ENCODE results near the gene SHC4. TPM values are rescaled to one million over a fixed set of nuclear protein-coding genes. Genes with fewer than 3 reads are reported as not detected.

Gene SHC4
- total and polyA plus RNA-seq, 2 of the 13 experiments (the other 11 are each of a cell fraction or from before 2014, with no cell fraction given) = 0.04 TPM; not detected in 1

- H3K27me3 ChIP-seq (ENCODE audit: control insufficient read depth in 1 of 2, insufficient read depth in 2 of 2, low read length in 2 of 2) = no peaks in the 10 kb centered on the region
- in situ Hi-C loops (cut with HindIII; ENCODE audit: extremely low pct_ligation_motif_present, low pct_unique_long_range_greater_than_20kb) (no loop called here), intact Hi-C loops (cut with micrococcal nuclease; ENCODE audit: unreplicated experiment) (loop anchor here (5.0 to 10.0 kb wide), 2 partner anchors 157 to 445 kb away; partner anchors contain the start of gene FBN1)
- peaks cover 23% of the 10 kb centered on the region for H3K79me2 ChIP-seq (ENCODE audit: insufficient read depth, low read length)
- H3K9me3 ChIP-seq (ENCODE audit: low read length) = no peaks in the 10 kb centered on the region
- DNase-seq (ENCODE audit: low spot score) (no peak), ATAC-seq (no peak), FAIRE-seq (no peak)
- H3K36me3 ChIP-seq (replicated peaks in 1 of 2; ENCODE audit: control insufficient read depth in 1 of 2, insufficient read depth in 2 of 2, low read length in 2 of 2) = peaks cover 1 to 14% of the 10 kb centered on the region in 2 experiments; a peak in 3 of 5 replicates
- no peak overlapping the region for H3K9ac ChIP-seq (ENCODE audit: insufficient read depth, low read depth, low read length)
- no TSS peak for BruUV-seq (replicated peaks)
- peak; percentile 77 for TF ChIP-seq ATF7 (IDR thresholded peaks at IDR 0.05)
- no peak for TF ChIP-seq ATF7 (CRISPR knock-in tag; IDR thresholded peaks at IDR 0.05)
- no peak for TF ChIP-seq AGO1 (IDR thresholded peaks at IDR 0.05; ENCODE audit: low read depth, low read length, poor library complexity, severe bottlenecking)
- 0 out of 2 replicates have a peak, but pooled peaks have one; percentile 37 for TF ChIP-seq CREB1 (IDR thresholded peaks at IDR 0.05)
- TF ChIP-seq CREB1 (CRISPR knock-in tag; IDR thresholded peaks at IDR 0.05) = no peak
- no peak for TF ChIP-seq RBM39 (IDR thresholded peaks at IDR 0.05; ENCODE audit: low read depth, low read length, poor library complexity, severe bottlenecking)
- TF ChIP-seq SMARCE1 (IDR thresholded peaks at IDR 0.05; ENCODE audit: borderline replicate concordance) = no peak
- TF ChIP-seq NFYB (CRISPR knock-in tag; IDR thresholded peaks at IDR 0.05) = no peak
- no peak for TF ChIP-seq ZNF850 (CRISPR knock-in tag; conservative IDR thresholded peaks at IDR 0.05)
- TF ChIP-seq MAFK (conservative IDR thresholded peaks at IDR 0.05 in 1 of 2, IDR thresholded peaks at IDR 0.05 in 1 of 2; ENCODE audit: low read length in 2 of 2) = 0 out of 4 replicates have a peak, but pooled peaks have one; percentile 12 to 19
- no peak for TF ChIP-seq KMT2A (CRISPR knock-in tag; IDR thresholded peaks at IDR 0.05)
- no peak for TF ChIP-seq ZNF703 (CRISPR knock-in tag; IDR thresholded peaks at IDR 0.05; ENCODE audit: borderline replicate concordance)
- no peak for TF ChIP-seq TCF7L2 (IDR thresholded peaks at IDR 0.05; ENCODE audit: low read depth, low read length)
- TF ChIP-seq CBFB (CRISPR knock-in tag; IDR thresholded peaks at IDR 0.05) = no peak
- ChIA-PET POLR2A (no interaction called here), CTCF (ENCODE audit: low intra/inter-chr PET ratio, low total read pairs) (no interaction called here)
- no peak overlapping the region for H3K4me3 ChIP-seq (replicated peaks in 1 of 3; ENCODE audit: insufficient read depth in 1 of 3, low read depth in 2 of 3, low read length in 3 of 3)
- H2AFZ ChIP-seq (ENCODE audit: low read length) = no peak overlapping the region
- H3K27ac ChIP-seq (ENCODE audit: extremely low read length, insufficient read depth, low read length) = no peak overlapping the region
- no peak overlapping the region for H3K4me2 ChIP-seq (ENCODE audit: low read depth, low read length)
- H4K20me1 ChIP-seq (ENCODE audit: insufficient read depth, low read length) = no peaks in the 10 kb centered on the region
- 94% methylated on average over 3 of the region's 3 CpGs for WGBS (ENCODE audit: low lambda C conversion rate)
- H3K4me1 ChIP-seq (ENCODE audit: insufficient read depth, low read length) = peaks cover 21% of the 10 kb centered on the region
Observed at GRCh38 chr15:48802257-48802656, 161.5 kb downstream of the SHC4 start.
